ENCODE results near the gene ATE1.

- TF ChIP-seq EZH2 (IDR thresholded peaks at IDR 0.05; ENCODE audit: borderline replicate concordance, low read length) (no peak), CTCF (IDR thresholded peaks at IDR 0.05; ENCODE audit: low read length) (no peak)
Measured at GRCh38 chr10:121848082-121848481, 79.7 kb downstream of the ATE1 start.

Measured in OCI-LY1 (cell line).